ENCODE measurements around the gene FGF14. TPM values are rescaled to one million over a fixed set of nuclear protein-coding genes. Genes with fewer than 3 reads are reported as not detected.

The FGF14 gene
- total and polyA plus RNA-seq, 2 of the 4 experiments (the other 2 are of a cell fraction) = under 0.01 TPM; not detected in 1

- BruUV-seq (replicated peaks) = no TSS peak
- H3K23ac ChIP-seq (ENCODE audit: low read depth, low read length) = no peak overlapping the region
- no peaks in the 10 kb centered on the region for H3K9me3 ChIP-seq (ENCODE audit: control insufficient read depth, insufficient read depth, low read length)
- no peak overlapping the region for H4K8ac ChIP-seq (ENCODE audit: low read depth in 2 of 2, low read length in 2 of 2)
- H3K9me1 ChIP-seq (ENCODE audit: insufficient read depth, low read length) = 0 out of 2 replicates have a peak, but pooled peaks cover 1% of the 10 kb centered on the region
- H3K18ac ChIP-seq (ENCODE audit: low read depth, low read length) = no peak overlapping the region
- no CpG with 5 or more reads among the region's 7 CpGs for WGBS, 2 experiments (ENCODE audit: extremely low coverage in 2 of 2, insufficient read length in 1 of 2)
- no peak overlapping the region for H3K9ac ChIP-seq (ENCODE audit: low read depth, low read length)
- ATAC-seq (ENCODE audit: low read depth) (no peak), DNase-seq (no peak)
- H2AK9ac ChIP-seq (replicated peaks; ENCODE audit: low read depth, low read length, poor library complexity) = no peak overlapping the region
- no peak overlapping the region for H3K4ac ChIP-seq (ENCODE audit: low read depth, low read length)
- peaks cover 4% of the 10 kb centered on the region; the same call in 1 of the 2 replicates for H3K4me1 ChIP-seq (ENCODE audit: control insufficient read depth, insufficient read depth, low read length)
- H2AFZ ChIP-seq (replicated peaks; ENCODE audit: low read length, poor library complexity) = no peak overlapping the region
- H3K27me3 ChIP-seq (ENCODE audit: control insufficient read depth, insufficient read depth, low read length) = no peaks in the 10 kb centered on the region; the same call in none of the 2 replicates
- no peaks in the 10 kb centered on the region for H3K79me1 ChIP-seq (ENCODE audit: low read depth in 1 of 2, low read length in 2 of 2)
- ChIA-PET POLR2A (ENCODE audit: unreplicated experiment) (no interaction called here), CTCF (no interaction called here)
- intact Hi-C loops (cut with micrococcal nuclease) = no loop called here
- dilution Hi-C loops (cut with HindIII; ENCODE audit: low sequenced_read_pairs, unreplicated experiment) = no loop called here
- H2AK5ac ChIP-seq (ENCODE audit: low read depth, low read length) = no peak overlapping the region
- H3K56ac ChIP-seq (ENCODE audit: extremely low read depth, insufficient read depth, low read length) = no peak overlapping the region
- no peak overlapping the region for H2BK15ac ChIP-seq (ENCODE audit: low read depth, low read length)
- no peak overlapping the region for H2BK20ac ChIP-seq (ENCODE audit: low read depth, low read length)
- H2BK5ac ChIP-seq (ENCODE audit: low read depth, low read length, poor library complexity, severe bottlenecking) = no peak overlapping the region
- H4K91ac ChIP-seq (ENCODE audit: insufficient read depth, low read depth, low read length) = no peak overlapping the region
- no peak overlapping the region for H2BK120ac ChIP-seq (ENCODE audit: low read depth, low read length)
- no peak overlapping the region for H3K14ac ChIP-seq (replicated peaks; ENCODE audit: low read depth, low read length)
- no peak overlapping the region for H3K4me2 ChIP-seq (ENCODE audit: low read depth, low read length)
- no peak overlapping the region for H3K4me3 ChIP-seq (ENCODE audit: insufficient read depth, low read depth, low read length)
- H4K5ac ChIP-seq (ENCODE audit: low read depth, low read length) = no peak overlapping the region
- H3K36me3 ChIP-seq (ENCODE audit: control insufficient read depth, insufficient read depth, low read length) = no peaks in the 10 kb centered on the region
- no peaks in the 10 kb centered on the region for H4K20me1 ChIP-seq (ENCODE audit: insufficient read depth, low read length)
- TF ChIP-seq NFE2L2 (IDR thresholded peaks at IDR 0.05; ENCODE audit: low read depth, low read length) = no peak
- TF ChIP-seq, protein P1, sequence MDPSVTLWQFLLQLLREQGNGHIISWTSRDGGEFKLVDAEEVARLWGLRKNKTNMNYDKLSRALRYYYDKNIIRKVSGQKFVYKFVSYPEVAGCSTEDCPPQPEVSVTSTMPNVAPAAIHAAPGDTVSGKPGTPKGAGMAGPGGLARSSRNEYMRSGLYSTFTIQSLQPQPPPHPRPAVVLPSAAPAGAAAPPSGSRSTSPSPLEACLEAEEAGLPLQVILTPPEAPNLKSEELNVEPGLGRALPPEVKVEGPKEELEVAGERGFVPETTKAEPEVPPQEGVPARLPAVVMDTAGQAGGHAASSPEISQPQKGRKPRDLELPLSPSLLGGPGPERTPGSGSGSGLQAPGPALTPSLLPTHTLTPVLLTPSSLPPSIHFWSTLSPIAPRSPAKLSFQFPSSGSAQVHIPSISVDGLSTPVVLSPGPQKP (IDR thresholded peaks at IDR 0.05; ENCODE audit: borderline replicate concordance, low read depth, low read length) = no peak
- no peak for TF ChIP-seq CEBPB (IDR thresholded peaks at IDR 0.05; ENCODE audit: low read depth, low read length)
- TF ChIP-seq MXI1 (IDR thresholded peaks at IDR 0.05; ENCODE audit: borderline replicate concordance, low read depth, low read length) = no peak
- no peak for TF ChIP-seq MAZ (IDR thresholded peaks at IDR 0.05; ENCODE audit: borderline replicate concordance, low read depth, low read length)
- TF ChIP-seq BHLHE40 (IDR thresholded peaks at IDR 0.05; ENCODE audit: low read depth, low read length) = no peak
- no peak for TF ChIP-seq FOS (IDR thresholded peaks at IDR 0.05; ENCODE audit: low read depth, low read length)
- no peak for TF ChIP-seq RCOR1 (IDR thresholded peaks at IDR 0.05; ENCODE audit: insufficient replicate concordance, low read length)
- TF ChIP-seq MAFK (IDR thresholded peaks at IDR 0.05; ENCODE audit: low read depth, low read length) = no peak
- TF ChIP-seq SMC3 (IDR thresholded peaks at IDR 0.05; ENCODE audit: low read depth, low read length) = no peak
- TF ChIP-seq RAD21 (IDR thresholded peaks at IDR 0.05; ENCODE audit: low read length) = no peak
- no peak overlapping the region for H3K27ac ChIP-seq (ENCODE audit: insufficient read depth, low read length)
- in situ Hi-C loops (cut with MboI; ENCODE audit: low sequenced_read_pairs) = no loop called here
Measured at GRCh38 chr13:102273111-102273510, 128.7 kb downstream of the FGF14 start.

All from IMR-90 (cell line).